Measurements from ENCODE around the gene TTC7B.

TTC7B gene

GRCh38 chr14:90624732-90625400 is 191.4 kb downstream of the TTC7B start:
- Histone ChIP-seq H3K9me3 (ENCODE audit: control insufficient read depth, low read length) (no peaks in the 10 kb centered on the region), H3K27ac (peak overlapping the region; percentile 98), H3K4me3 (ENCODE audit: low read depth, low read length) (peak overlapping the region; percentile 27), H3K4me2 (ENCODE audit: low read length) (peak overlapping the region; percentile 42), H3K36me3 (ENCODE audit: control insufficient read depth, insufficient read depth, low read length) (no peaks in the 10 kb centered on the region), H3K27me3 (ENCODE audit: control insufficient read depth, insufficient read depth, low read length) (no peaks in the 10 kb centered on the region), H3K9ac (no peak overlapping the region), H2AFZ (peak overlapping the region; percentile 78), H3K4me1 (peaks cover 62% of the 10 kb centered on the region), H3K79me2 (no peaks in the 10 kb centered on the region)
- no peak for TF ChIP-seq CTCF (IDR thresholded peaks at IDR 0.05)

- Histone ChIP-seq H3K4me3 (ENCODE audit: low read depth, low read length) (peak overlapping the region; percentile 27), H3K4me2 (ENCODE audit: low read length) (peak overlapping the region; percentile 42), H3K36me3 (ENCODE audit: control insufficient read depth, insufficient read depth, low read length) (no peaks in the 10 kb centered on the region), H3K9me3 (ENCODE audit: control insufficient read depth, low read length) (no peaks in the 10 kb centered on the region), H3K27me3 (ENCODE audit: control insufficient read depth, insufficient read depth, low read length) (no peaks in the 10 kb centered on the region), H3K27ac (peak overlapping the region; percentile 98), H3K4me1 (peaks cover 59% of the 10 kb centered on the region), H2AFZ (peak overlapping the region; percentile 78), H3K79me2 (no peaks in the 10 kb centered on the region), H3K9ac (no peak overlapping the region)
- no peak for TF ChIP-seq CTCF (IDR thresholded peaks at IDR 0.05)
Observed at GRCh38 chr14:90624227-90624626, 192.0 kb downstream of the TTC7B start.

- TF ChIP-seq CTCF (IDR thresholded peaks at IDR 0.05), result no peak
- Histone ChIP-seq H3K27me3 (ENCODE audit: control insufficient read depth, insufficient read depth, low read length) (no peaks in the 10 kb centered on the region), H3K4me2 (ENCODE audit: low read length) (no peak overlapping the region), H3K9me3 (ENCODE audit: control insufficient read depth, low read length) (no peaks in the 10 kb centered on the region), H3K9ac (no peak overlapping the region), H3K36me3 (ENCODE audit: control insufficient read depth, insufficient read depth, low read length) (no peaks in the 10 kb centered on the region), H2AFZ (no peak overlapping the region), H3K79me2 (no peaks in the 10 kb centered on the region), H3K4me1 (peaks cover 30% of the 10 kb centered on the region), H3K4me3 (ENCODE audit: low read depth, low read length) (no peak overlapping the region), H3K27ac (no peak overlapping the region)
Observed at GRCh38 chr14:90621201-90621600, 195.0 kb downstream of the TTC7B start.

- H2AFZ ChIP-seq, result no peak overlapping the region
- TF ChIP-seq CTCF (IDR thresholded peaks at IDR 0.05), result no peak
- H3K9ac ChIP-seq, result no peak overlapping the region
Observed at GRCh38 chr14:90620568-90621077, 195.6 kb downstream of the TTC7B start.

GRCh38 chr14:90619911-90620310 is 196.3 kb downstream of the TTC7B start:
- H3K9ac ChIP-seq, result no peak overlapping the region
- no peaks in the 10 kb centered on the region for H3K36me3 ChIP-seq (ENCODE audit: control insufficient read depth, insufficient read depth, low read length)
- H3K4me2 ChIP-seq (ENCODE audit: low read length), result no peak overlapping the region
- no peaks in the 10 kb centered on the region for H3K79me2 ChIP-seq
- no peak for TF ChIP-seq CTCF (IDR thresholded peaks at IDR 0.05)
- peaks cover 26% of the 10 kb centered on the region for H3K4me1 ChIP-seq
- H3K27ac ChIP-seq, result no peak overlapping the region
- H2AFZ ChIP-seq, result no peak overlapping the region
- no peaks in the 10 kb centered on the region for H3K9me3 ChIP-seq (ENCODE audit: control insufficient read depth, low read length)
- H3K4me3 ChIP-seq (ENCODE audit: low read depth, low read length), result no peak overlapping the region
- no peaks in the 10 kb centered on the region for H3K27me3 ChIP-seq (ENCODE audit: control insufficient read depth, insufficient read depth, low read length)

More at GRCh38 chr14:90620568-90621077, 195.6 kb downstream of the TTC7B start:
- Histone ChIP-seq H3K79me2 (no peaks in the 10 kb centered on the region), H3K4me1 (peaks cover 27% of the 10 kb centered on the region), H3K36me3 (ENCODE audit: control insufficient read depth, insufficient read depth, low read length) (no peaks in the 10 kb centered on the region), H3K27me3 (ENCODE audit: control insufficient read depth, insufficient read depth, low read length) (no peaks in the 10 kb centered on the region), H3K9me3 (ENCODE audit: control insufficient read depth, low read length) (no peaks in the 10 kb centered on the region), H3K4me3 (ENCODE audit: low read depth, low read length) (no peak overlapping the region), H3K4me2 (ENCODE audit: low read length) (no peak overlapping the region), H3K27ac (no peak overlapping the region)

Measured in parathyroid adenoma (tissue), 2 donors.